Liver (tissue), 9 donors: Measurements from ENCODE around the gene CCDC91. TPM values are rescaled to one million over a fixed set of nuclear protein-coding genes. Genes with fewer than 3 reads are reported as not detected.

ENCODE experiments used
- DNase-seq: peaks from one replicate; pipeline ENCODE4 v3.0.0-alpha.2; 2017; ENCODE audit warnings: low spot score
- H3K27ac ChIP-seq, 2 donors: one replicate each; pipeline ENCODE4 v1.7.0; 2013; ENCODE audit warnings: inconsistent platforms in 2 of 2, low read length in 2 of 2, control low read depth in 1 of 2, low read depth in 1 of 2, mild to moderate bottlenecking in 1 of 2
- H3K27me3 ChIP-seq, 4 donors: one replicate each; pipeline versions ENCODE4 v1.6.1 to v1.7.0; 2013; ENCODE audit warnings: low read length in 3 of 4, inconsistent platforms in 1 of 4, mild to moderate bottlenecking in 1 of 4, moderate library complexity in 1 of 4; ENCODE audit not compliant: control insufficient read depth in 4 of 4, insufficient read depth in 4 of 4
- H3K36me3 ChIP-seq, 4 donors: one replicate each; pipeline versions ENCODE4 v1.6.1 to v1.7.0; 2013; ENCODE audit warnings: low read length in 3 of 4, mild to moderate bottlenecking in 3 of 4, low read depth in 1 of 4, moderate library complexity in 1 of 4; ENCODE audit not compliant: control insufficient read depth in 4 of 4, insufficient read depth in 3 of 4
- H3K4me1 ChIP-seq, 4 donors: one replicate each; pipeline versions ENCODE4 v1.6.1 to v1.7.0; 2013; ENCODE audit warnings: low read length in 3 of 4, mild to moderate bottlenecking in 3 of 4, moderate library complexity in 1 of 4; ENCODE audit not compliant: control insufficient read depth in 4 of 4, insufficient read depth in 4 of 4
- H3K4me3 ChIP-seq, 3 donors: one replicate each; pipeline versions ENCODE4 v1.6.1 to v1.7.0; 2013; ENCODE audit warnings: low read length in 3 of 3, control low read depth in 1 of 3, low read depth in 1 of 3, mild to moderate bottlenecking in 1 of 3
- H3K9ac ChIP-seq, 2 donors: one replicate each; pipeline ENCODE4 v1.7.0; 2013; ENCODE audit warnings: low read length in 2 of 2, mild to moderate bottlenecking in 2 of 2, moderate library complexity in 2 of 2, control low read depth in 1 of 2, low read depth in 1 of 2
- H3K9me3 ChIP-seq, 4 donors: one replicate each; pipeline versions ENCODE4 v1.6.1 to v1.7.0; 2013; ENCODE audit warnings: low read length in 3 of 4; ENCODE audit not compliant: control insufficient read depth in 4 of 4
- EGR1 ChIP-seq, 2 donors: IDR thresholded peaks; 2 replicates each; pipeline ENCODE4 v1.6.1; 2016 to 2018; ENCODE audit warnings: antibody characterized with exemption in 2 of 2, low read depth in 2 of 2
- FOXA1 ChIP-seq: IDR thresholded peaks from 2 replicates; pipeline ENCODE4 v1.6.1; 2016; ENCODE audit warnings: antibody characterized with exemption
- FOXA2 ChIP-seq: IDR thresholded peaks from 2 replicates; pipeline ENCODE4 v1.6.1; 2016; ENCODE audit warnings: antibody characterized with exemption
- GABPA ChIP-seq, 2 donors: IDR thresholded peaks in 1 of 2; conservative IDR thresholded peaks in 1 of 2; 2 replicates each; pipeline ENCODE4 v1.6.1; 2016; ENCODE audit warnings: antibody characterized with exemption in 2 of 2, mild to moderate bottlenecking in 1 of 2, moderate library complexity in 1 of 2
- HNF4A ChIP-seq, 2 donors: conservative IDR thresholded peaks; 2 replicates each; pipeline ENCODE4 v1.6.1; 2016; ENCODE audit warnings: antibody characterized with exemption in 2 of 2, mild to moderate bottlenecking in 2 of 2
- HNF4G ChIP-seq: IDR thresholded peaks from 2 replicates; pipeline ENCODE4 v1.6.1; 2016; ENCODE audit warnings: antibody characterized with exemption
- JUND ChIP-seq, 2 donors: IDR thresholded peaks; 2 replicates each; pipeline ENCODE4 v1.6.1; 2016; ENCODE audit warnings: antibody characterized with exemption in 2 of 2
- MAX ChIP-seq: IDR thresholded peaks from 2 replicates; pipeline ENCODE4 v1.6.1; 2016; ENCODE audit warnings: antibody characterized with exemption
- NR2F2 ChIP-seq: IDR thresholded peaks from 2 replicates; pipeline ENCODE4 v1.6.1; 2016; ENCODE audit warnings: antibody characterized with exemption
- RAD21 ChIP-seq, 2 donors: IDR thresholded peaks; 2 replicates each; pipeline ENCODE4 v1.6.1; 2016; ENCODE audit warnings: antibody characterized with exemption in 2 of 2, mild to moderate bottlenecking in 2 of 2
- REST ChIP-seq: IDR thresholded peaks from 2 replicates; pipeline ENCODE4 v1.6.1; 2016; ENCODE audit warnings: antibody characterized with exemption, mild to moderate bottlenecking
- RXRA ChIP-seq, 2 donors: IDR thresholded peaks; 2 replicates each; pipeline ENCODE4 v1.6.1; 2017 to 2018; ENCODE audit warnings: antibody characterized with exemption in 2 of 2, mild to moderate bottlenecking in 1 of 2
- SP1 ChIP-seq: IDR thresholded peaks from 2 replicates; pipeline ENCODE4 v1.6.1; 2018; ENCODE audit warnings: antibody characterized with exemption, mild to moderate bottlenecking
- TAF1 ChIP-seq: conservative IDR thresholded peaks from 2 replicates; pipeline ENCODE4 v1.6.1; 2016; ENCODE audit warnings: antibody characterized with exemption, mild to moderate bottlenecking
- YY1 ChIP-seq: IDR thresholded peaks from 2 replicates; pipeline ENCODE4 v1.6.1; 2016; ENCODE audit warnings: antibody characterized with exemption, mild to moderate bottlenecking
- ZBTB33 ChIP-seq: IDR thresholded peaks from 2 replicates; pipeline ENCODE4 v1.6.1; 2016; ENCODE audit warnings: antibody characterized with exemption
- WGBS: extraction: QIAGEN DNeasy Blood & Tissue Kit; methylation state at CpG from one replicate; pipeline ENCODE4 v1.1.7; 2013; 5-methylcytosine and 5-hydroxymethylcytosine counted together
- polyA plus RNA-seq, 2 donors: library from polyadenylated mRNA; stranded (reverse) in 1 of 2; unstranded in 1 of 2; fragments of 200-250 nt in 1 of 2; fragments of >200 nt in 1 of 2; fragmentation: Nextera tagmentation in 1 of 2; extraction: Ambion mirVana in 1 of 2; gene quantifications; one replicate each; pipeline versions ENCODE4 v1.2.1 to v1.2.3, GENCODE V29; 2013 to 2015
- total RNA-seq, 2 donors: library from RNA; depleted of rRNA; stranded (reverse); fragments of >200 nt; gene quantifications; one replicate each; pipeline ENCODE4 v1.2.3, GENCODE V29; 2014
- TF ChIP-seq, protein P1 (sequence below): fragments of 150-350 bp; IDR thresholded peaks from 2 replicates; pipeline ENCODE4 v1.5.1; 2017; ENCODE audit warnings: improper control_type of control experiment, low read depth, low read length; ENCODE audit not compliant: missing input control
- donor health status: healthy.
- donor health status: healthy.
- donor health status: healthy.
- donor health status: healthy.
- donor health status: healthy.

The CCDC91 gene
- total and polyA plus RNA-seq, 4 donors, result 8.4 to 29.0 (median 15.1) TPM

GRCh38 chr12:28486521-28486920, 296.3 kb downstream of the CCDC91 start:
- 93% methylated on average over 1 of the region's 1 CpG for WGBS
- Histone ChIP-seq H3K4me1 (no peaks in the 10 kb centered on the region), H3K27me3 (no peaks in the 10 kb centered on the region), H3K36me3 (no peaks in the 10 kb centered on the region), H3K9me3 (no peaks in the 10 kb centered on the region), H3K4me3 (no peak overlapping the region), H3K27ac (no peak overlapping the region), H3K9ac (no peak overlapping the region)
- no peak for DNase-seq
- TF ChIP-seq TAF1, result no peak
- no peak for TF ChIP-seq RAD21 (IDR thresholded peaks at IDR 0.05)
- TF ChIP-seq HNF4A (conservative IDR thresholded peaks at IDR 0.05), result no peak
- TF ChIP-seq RXRA (IDR thresholded peaks at IDR 0.05), result no peak
- no peak for TF ChIP-seq NR2F2
- no peak for TF ChIP-seq SP1
- TF ChIP-seq YY1, result no peak
- no peak for TF ChIP-seq MAX
- TF ChIP-seq, protein P1, sequence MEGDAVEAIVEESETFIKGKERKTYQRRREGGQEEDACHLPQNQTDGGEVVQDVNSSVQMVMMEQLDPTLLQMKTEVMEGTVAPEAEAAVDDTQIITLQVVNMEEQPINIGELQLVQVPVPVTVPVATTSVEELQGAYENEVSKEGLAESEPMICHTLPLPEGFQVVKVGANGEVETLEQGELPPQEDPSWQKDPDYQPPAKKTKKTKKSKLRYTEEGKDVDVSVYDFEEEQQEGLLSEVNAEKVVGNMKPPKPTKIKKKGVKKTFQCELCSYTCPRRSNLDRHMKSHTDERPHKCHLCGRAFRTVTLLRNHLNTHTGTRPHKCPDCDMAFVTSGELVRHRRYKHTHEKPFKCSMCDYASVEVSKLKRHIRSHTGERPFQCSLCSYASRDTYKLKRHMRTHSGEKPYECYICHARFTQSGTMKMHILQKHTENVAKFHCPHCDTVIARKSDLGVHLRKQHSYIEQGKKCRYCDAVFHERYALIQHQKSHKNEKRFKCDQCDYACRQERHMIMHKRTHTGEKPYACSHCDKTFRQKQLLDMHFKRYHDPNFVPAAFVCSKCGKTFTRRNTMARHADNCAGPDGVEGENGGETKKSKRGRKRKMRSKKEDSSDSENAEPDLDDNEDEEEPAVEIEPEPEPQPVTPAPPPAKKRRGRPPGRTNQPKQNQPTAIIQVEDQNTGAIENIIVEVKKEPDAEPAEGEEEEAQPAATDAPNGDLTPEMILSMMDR, result no peak
- TF ChIP-seq GABPA (IDR thresholded peaks at IDR 0.05 in 1 of 2, conservative IDR thresholded peaks at IDR 0.05 in 1 of 2), result no peak
- TF ChIP-seq FOXA1, result no peak
- TF ChIP-seq JUND (IDR thresholded peaks at IDR 0.05), result no peak
- TF ChIP-seq HNF4G, result no peak
- TF ChIP-seq REST, result no peak
- TF ChIP-seq ZBTB33, result no peak

GRCh38 chr12:28489246-28489645, 299.0 kb downstream of the CCDC91 start:
- no peak overlapping the region for H3K9ac ChIP-seq
- H3K27me3 ChIP-seq, result no peaks in the 10 kb centered on the region
- TF ChIP-seq HNF4G (no peak), RXRA (IDR thresholded peaks at IDR 0.05) (no peak), REST (no peak), JUND (IDR thresholded peaks at IDR 0.05) (no peak), FOXA2 (no peak), HNF4A (conservative IDR thresholded peaks at IDR 0.05) (no peak), FOXA1 (no peak), ZBTB33 (no peak), TAF1 (no peak), SP1 (no peak), EGR1 (IDR thresholded peaks at IDR 0.05; ENCODE audit: low read depth in 2 of 2) (no peak)
- H3K4me1 ChIP-seq, result no peaks in the 10 kb centered on the region
- H3K27ac ChIP-seq, result no peak overlapping the region
- DNase-seq, result no peak
- no peak overlapping the region for H3K4me3 ChIP-seq
- H3K36me3 ChIP-seq, result no peaks in the 10 kb centered on the region
- 94% methylated on average over 2 of the region's 2 CpGs for WGBS
- no peaks in the 10 kb centered on the region for H3K9me3 ChIP-seq
